NK-92 (cell line): ENCODE results near the gene TRPC1.

Source experiments
- DNase-seq: peaks from one replicate; lab custom pipeline; 2025; ENCODE audit not compliant: unreplicated experiment; lab: John Stamatoyannopoulos, UW

TRPC1 gene

DNA sequence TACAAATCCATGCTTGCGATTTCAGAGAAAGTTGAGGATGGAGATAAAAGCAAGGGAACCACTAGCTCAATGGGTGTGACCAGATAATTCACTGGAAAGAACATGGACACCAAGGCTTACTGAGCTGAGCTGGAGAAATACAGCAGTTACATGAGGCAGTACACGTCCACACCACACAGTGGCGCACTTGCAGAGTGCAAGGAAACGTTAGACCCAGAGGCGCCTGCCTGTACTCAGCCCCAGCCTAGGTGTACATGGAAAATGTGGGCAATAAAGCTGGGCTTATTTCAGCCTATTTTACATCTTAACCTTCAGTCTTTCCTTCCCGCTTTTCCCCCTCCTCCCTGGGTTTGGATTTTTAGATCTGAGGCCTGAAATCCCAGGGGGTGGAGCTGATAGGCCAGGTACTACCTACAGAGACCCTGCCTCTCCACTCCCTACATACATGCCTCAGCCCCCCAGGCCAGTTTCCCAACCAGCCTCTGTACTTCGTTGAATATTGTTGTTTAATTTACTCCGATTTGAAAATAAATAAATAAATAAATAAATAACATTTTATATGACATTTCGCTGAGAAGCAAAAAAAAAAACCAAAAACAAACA is 105.0 kb downstream of the TRPC1 start:
- no peak for DNase-seq

DNA sequence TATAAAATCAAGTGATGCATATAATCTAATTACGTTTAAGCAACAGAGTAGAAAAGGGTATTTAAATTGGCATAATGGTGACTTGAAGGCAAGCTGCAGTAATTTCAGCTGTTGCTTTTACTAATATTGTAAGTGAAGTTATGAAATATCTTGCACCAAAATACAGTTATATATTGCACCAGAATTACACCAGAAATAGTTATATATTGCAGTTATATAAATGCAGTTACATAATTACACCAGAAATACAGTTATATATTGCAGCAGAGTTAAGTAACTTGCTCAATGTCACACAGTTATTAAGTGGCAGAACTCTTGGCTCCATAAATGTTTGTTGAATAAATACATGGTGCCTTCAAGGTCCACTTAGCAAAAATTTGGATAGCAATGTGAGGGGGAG is 113.7 kb downstream of the TRPC1 start:
- DNase-seq: no peak

DNA sequence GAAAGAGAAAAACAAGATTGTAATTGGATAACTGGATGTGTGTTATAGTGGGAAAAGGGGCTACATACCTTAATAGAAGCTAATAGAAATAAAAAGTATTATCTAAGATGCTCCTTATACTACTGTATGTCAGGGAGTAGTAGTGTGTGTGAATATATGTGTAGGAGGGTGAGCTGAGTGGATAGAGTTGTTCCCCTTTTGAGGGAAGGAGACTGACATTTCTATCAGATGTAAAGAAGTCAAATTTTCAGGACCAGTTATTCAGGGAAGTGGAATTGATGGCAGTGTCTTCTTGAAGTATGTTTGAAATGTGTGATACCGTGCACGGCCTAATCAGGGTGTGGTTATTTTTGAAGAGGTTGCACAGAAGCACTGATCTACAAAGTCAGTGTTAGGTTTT is 116.0 kb downstream of the TRPC1 start:
- DNase-seq: no peak

DNA sequence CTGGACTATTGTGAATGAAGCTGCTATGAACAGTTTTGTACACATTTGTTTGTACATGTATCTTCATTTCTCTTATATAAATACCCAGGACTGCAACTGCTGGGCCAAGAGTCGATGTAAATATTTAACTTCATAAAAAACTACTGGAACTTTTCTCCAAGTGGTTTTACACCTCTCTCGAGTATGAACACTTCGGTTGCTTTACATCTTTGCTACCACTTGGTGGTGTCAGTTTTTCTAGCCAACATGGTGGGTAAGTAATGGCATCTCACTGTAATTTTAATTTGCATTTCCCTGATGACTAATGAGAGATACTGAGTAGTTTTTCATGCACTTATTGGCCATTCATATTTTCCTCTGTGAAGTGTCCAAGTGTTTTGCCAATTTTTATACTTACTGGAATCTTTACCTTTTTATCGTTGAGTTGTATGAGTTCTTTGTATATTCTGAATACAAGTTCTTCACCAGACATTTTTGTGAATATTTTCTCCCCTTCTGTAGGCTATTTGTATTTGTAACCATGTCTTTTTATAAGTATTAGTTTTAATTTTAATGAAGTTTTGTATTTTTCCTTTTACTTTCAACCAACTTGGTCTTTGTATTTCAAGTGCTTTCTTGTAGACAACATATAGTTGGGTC is 120.6 kb downstream of the TRPC1 start:
- no peak for DNase-seq

DNA sequence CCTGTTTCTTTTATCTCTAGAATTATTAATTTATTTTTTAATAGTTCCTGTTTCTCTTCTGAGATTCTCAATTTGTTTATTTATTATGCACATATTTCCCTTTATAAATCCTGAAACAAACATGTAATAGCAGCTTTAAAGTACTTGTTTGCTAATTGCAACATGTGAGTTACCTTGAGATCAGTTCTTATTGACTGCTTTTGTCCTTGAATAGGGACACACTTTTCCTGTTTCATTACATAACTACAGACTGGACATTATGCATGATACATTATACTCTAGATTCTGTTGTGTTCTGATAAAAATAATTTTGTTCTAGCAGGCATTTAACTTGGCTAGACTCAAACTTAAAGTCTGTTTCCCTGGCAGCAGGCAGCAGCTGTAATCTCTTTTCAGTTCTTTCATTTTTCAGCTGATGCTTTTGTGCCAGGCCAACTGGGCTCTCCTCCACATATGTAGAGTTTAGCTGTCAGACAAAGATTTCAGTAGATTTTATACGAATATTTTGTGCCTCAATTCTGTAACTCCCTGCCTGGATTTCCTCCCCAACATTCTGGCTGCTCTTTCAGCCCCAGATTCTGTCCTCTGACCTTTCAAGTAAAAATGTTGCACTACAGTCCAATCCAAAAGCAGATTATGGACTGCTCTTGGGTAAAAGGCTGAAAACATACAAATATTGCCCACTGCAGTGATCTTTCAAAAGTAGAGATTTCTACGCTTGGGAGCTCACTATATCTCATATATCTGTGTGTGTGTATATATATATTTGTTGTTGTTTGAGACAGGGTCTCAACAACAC is 123.1 kb downstream of the TRPC1 start:
- no peak for DNase-seq

DNA sequence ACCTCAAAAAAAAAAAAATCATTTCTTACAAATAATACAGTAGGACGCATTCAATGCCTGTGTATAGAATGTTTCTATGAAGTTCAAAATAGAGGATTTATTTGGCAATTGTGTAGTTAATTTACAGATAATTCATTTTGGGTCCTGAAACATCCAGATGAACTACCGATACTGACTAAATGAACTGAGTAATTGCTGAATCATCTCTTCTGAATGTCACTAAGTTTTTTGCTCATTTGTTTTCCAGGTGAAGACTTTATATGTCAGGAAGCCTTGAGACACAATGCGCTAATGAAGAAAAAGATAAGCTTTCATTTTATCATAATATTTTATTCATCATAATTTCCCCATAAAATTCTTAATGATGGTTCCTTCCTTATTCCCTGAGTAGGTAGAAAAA is 125.3 kb downstream of the TRPC1 start:
- no peak for DNase-seq

DNA sequence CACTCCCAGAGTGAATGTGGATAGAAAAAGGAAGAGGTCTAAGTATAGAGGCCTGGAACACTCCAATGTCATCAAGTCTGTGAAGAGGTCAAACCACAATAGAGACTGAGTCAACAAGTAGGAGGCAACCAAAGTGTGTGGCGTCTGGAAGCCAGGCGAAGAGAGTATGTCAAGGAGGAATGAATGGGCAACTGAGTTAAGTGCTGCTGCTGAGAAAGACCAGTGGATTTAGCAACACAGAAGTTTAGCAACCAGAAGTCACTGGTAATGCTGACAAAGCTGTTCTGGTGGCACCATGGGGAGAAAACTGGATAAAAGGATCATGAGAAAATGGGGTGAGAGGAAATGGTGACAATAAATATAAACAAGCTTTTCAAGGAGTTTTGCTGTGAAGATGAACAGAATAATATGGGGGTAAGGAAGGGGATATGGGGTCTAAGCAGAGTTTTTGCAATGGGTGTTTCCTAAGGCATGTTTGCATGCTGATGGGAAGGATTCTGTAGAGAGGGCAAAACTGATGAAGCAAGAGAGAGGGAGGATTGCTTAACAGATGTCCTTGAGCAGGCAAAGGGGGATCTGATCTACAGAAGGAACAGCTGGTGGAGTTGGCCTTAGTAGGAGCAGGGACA is 126.7 kb downstream of the TRPC1 start:
- no peak for DNase-seq

DNA sequence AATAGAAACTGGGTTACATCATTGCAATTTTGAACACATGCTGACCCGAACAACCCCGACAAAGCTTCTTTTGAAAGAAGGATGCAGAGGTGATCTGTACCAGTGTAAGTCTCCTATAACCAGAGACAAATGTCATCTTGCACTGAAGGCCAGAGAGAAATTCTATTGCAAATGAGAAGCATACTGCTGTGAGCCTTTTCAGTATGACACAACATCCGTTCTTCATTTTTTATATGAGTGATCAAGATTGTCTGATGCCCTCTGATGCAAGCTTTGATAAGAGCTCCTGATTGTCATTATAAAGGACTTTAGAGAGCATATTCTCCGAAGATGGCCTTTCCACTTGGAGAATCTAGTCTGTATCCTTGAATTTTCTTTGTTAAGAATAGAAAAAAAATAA is 128.2 kb downstream of the TRPC1 start:
- no peak for DNase-seq

DNA sequence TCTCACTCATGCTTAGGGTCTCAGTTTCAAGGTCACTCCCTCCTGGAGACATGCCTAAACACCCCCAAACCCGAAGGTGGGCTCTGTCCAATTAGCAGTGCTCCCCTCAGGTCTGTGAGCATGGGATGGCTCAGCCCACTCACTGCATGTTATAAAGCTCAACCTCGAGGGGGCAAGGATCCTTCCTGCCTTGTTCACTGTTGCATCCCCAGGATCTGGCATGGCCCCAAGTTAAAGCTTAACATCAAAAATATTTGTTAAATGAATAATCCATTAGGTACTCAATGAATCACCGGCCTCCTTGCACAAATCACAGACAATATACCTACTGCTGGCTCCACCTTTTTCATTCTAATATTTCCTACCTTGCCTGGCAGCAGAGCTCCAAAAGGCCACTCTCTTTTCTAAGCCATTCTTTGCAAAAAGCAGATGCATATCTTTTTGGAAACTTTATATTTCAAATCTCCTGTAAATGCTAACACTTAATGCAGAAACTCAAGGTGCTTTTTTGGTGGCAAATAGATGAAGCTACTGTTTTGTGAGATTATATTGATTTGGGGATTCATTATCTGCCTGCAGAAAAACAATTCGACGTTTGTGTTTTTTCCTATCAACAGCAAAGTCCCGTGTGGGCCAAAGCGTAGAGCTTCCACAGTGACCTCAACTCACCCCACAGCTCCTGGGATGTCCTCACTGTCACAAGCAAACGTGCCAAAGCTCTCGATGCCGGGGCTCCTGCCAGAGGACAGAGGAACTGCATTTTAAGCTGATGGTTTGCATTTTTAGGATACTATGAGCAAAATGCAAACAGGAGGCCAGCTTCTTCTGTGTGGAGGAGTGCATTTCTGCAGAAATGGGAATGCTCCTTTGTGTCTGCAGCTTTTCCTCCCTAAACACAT is 129.7 kb downstream of the TRPC1 start:
- DNase-seq: no peak

DNA sequence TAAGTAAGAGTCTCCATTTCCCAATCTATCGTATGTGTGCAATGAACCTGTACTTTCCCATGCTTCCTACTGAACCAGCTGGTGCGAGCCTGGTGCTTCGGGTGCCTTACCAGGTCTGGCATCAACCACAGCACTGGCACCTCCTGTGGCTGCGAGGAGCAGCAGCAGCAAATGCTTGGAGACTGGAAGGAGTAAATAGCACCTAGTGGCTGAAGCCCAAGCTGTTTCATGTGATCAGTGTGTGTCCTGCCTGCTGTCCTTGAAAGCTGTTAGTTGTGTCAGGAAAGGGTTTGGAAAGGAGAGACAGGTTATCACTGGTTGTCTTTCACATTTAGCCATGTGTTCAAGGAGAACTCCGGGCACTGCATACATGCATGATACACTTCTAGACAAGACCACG is 133.2 kb downstream of the TRPC1 start:
- no peak for DNase-seq
